ENCODE results near the gene CACNB2.

CACNB2 gene

DNA sequence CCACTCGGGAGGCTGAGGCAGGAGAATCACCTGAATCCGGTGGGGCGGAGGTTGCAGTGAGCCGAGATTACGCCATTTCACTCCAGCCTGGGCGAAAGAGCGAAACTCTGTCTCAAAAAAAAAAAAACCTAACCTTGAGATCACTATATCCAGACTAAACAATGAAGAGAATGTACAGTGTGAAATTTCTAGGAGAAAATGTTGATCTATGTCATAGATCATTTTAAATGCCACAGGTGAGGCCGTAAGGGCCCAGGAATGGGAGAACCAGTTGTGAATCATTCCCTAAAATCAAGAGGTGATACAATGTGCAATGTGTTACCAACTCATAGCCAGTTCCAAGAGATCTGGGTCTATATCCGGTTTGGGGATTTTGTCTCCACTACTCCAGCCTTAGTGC lies 158.0 kb downstream of the CACNB2 start:
- Histone ChIP-seq H3K4me1 (ENCODE audit: control insufficient read depth, insufficient read depth, low read length) (no peaks in the 10 kb centered on the region), H3K27ac (ENCODE audit: insufficient read depth, low read depth, low read length, poor library complexity, severe bottlenecking) (no peak overlapping the region), H3K9me3 (ENCODE audit: control insufficient read depth, low read length) (no peaks in the 10 kb centered on the region), H3K4me3 (ENCODE audit: insufficient read depth, low read depth, low read length) (no peak overlapping the region), H3K36me3 (ENCODE audit: control insufficient read depth, insufficient read depth, low read length) (no peaks in the 10 kb centered on the region), H3K27me3 (ENCODE audit: control insufficient read depth, insufficient read depth, low read length, poor library complexity, severe bottlenecking) (no peaks in the 10 kb centered on the region)
- 94 to 95% methylated on average over 9 of the region's 9 CpGs for WGBS, 2 experiments

DNA sequence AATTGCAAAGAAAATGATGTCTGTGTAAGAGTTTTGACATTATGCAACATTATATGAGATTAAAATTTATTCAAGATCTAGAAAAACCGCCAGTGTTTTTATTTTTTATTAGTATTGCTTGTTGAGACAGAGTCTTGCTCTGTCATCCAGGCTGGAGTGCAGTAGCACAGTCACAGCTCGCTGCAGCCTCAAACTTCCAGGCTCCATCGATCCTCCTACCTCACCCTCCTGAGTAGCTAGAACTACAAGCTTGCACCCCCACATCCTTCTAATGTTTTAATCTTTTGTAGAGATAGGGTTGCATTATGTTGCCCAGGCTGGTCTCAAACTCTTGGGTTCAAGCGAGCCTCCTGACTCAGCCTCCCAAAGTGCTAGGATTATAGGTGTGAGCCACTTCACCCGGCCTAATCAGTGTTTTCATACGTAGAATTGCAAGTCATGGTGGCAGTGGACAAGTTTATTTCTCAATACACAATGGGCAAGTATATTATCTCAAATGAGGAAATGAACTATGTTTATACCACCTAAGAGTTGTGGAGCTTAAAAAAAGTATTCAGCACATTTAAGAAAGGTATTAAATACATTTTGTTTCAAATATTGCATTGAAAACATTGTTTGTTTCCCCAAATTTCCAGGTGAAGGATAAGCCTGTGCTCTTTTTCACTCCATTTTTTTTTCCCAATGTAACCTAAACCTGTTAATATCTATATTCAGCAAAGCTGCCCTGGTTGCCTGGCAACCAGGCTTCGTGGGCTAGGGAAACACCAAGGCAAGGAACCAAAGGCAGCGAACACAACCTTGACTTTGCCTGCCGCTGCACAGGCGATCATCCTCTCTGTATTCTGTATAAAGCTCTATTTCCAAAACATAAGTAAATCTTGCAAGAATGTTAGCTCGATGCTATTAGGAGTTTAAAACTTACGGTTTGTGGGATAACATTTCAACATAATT lies 163.9 kb downstream of the CACNB2 start:
- H3K36me3 ChIP-seq (ENCODE audit: control insufficient read depth, insufficient read depth, low read length) = no peaks in the 10 kb centered on the region
- H3K9me3 ChIP-seq (ENCODE audit: control insufficient read depth, low read length) = no peaks in the 10 kb centered on the region
- no peak overlapping the region for H3K27ac ChIP-seq (ENCODE audit: insufficient read depth, low read depth, low read length, poor library complexity, severe bottlenecking)
- WGBS, 2 experiments = 84 to 90% methylated on average over 11 to 12 of the region's 12 CpGs
- no peak overlapping the region for H3K4me3 ChIP-seq (ENCODE audit: insufficient read depth, low read depth, low read length)
- H3K4me1 ChIP-seq (ENCODE audit: control insufficient read depth, insufficient read depth, low read length) = no peaks in the 10 kb centered on the region
- H3K27me3 ChIP-seq (ENCODE audit: control insufficient read depth, insufficient read depth, low read length, poor library complexity, severe bottlenecking) = no peaks in the 10 kb centered on the region

DNA sequence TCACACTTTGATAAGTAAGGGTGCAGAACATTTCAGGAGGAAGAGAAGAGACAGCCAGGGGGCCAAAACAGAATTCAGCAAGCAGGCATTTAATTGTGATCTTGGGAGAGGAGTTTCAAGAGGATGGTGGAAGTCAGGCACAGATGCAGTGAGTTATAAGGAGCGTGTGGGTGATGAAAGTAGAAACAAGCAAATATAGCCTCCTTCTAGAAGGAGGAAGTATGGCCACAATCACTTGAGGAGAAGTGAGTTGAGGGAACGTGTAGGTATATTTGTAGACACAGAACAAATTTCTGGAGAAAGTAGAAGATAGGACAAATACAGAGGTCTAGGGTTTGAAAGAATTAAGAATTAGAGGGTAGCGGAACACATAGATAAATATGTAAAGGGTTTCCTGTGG lies 165.8 kb downstream of the CACNB2 start:
- WGBS, 2 experiments = 92 to 94% methylated on average over 3 of the region's 3 CpGs
- no peak overlapping the region for H3K4me3 ChIP-seq (ENCODE audit: insufficient read depth, low read depth, low read length)
- H3K27me3 ChIP-seq (ENCODE audit: control insufficient read depth, insufficient read depth, low read length, poor library complexity, severe bottlenecking) = no peaks in the 10 kb centered on the region
- no peaks in the 10 kb centered on the region for H3K36me3 ChIP-seq (ENCODE audit: control insufficient read depth, insufficient read depth, low read length)
- H3K27ac ChIP-seq (ENCODE audit: insufficient read depth, low read depth, low read length, poor library complexity, severe bottlenecking) = no peak overlapping the region
- no peaks in the 10 kb centered on the region for H3K9me3 ChIP-seq (ENCODE audit: control insufficient read depth, low read length)
- H3K4me1 ChIP-seq (ENCODE audit: control insufficient read depth, insufficient read depth, low read length) = no peaks in the 10 kb centered on the region

GRCh38 chr10:18308600-18308999 lies 168.4 kb downstream of the CACNB2 start:
- no peaks in the 10 kb centered on the region for H3K4me1 ChIP-seq (ENCODE audit: control insufficient read depth, insufficient read depth, low read length)
- H3K9me3 ChIP-seq (ENCODE audit: control insufficient read depth, low read length) = no peaks in the 10 kb centered on the region
- no peak overlapping the region for H3K27ac ChIP-seq (ENCODE audit: insufficient read depth, low read depth, low read length, poor library complexity, severe bottlenecking)
- no peaks in the 10 kb centered on the region for H3K27me3 ChIP-seq (ENCODE audit: control insufficient read depth, insufficient read depth, low read length, poor library complexity, severe bottlenecking)
- WGBS, 2 experiments = 91 to 96% methylated on average over 3 of the region's 3 CpGs
- no peak overlapping the region for H3K4me3 ChIP-seq (ENCODE audit: insufficient read depth, low read depth, low read length)
- no peaks in the 10 kb centered on the region for H3K36me3 ChIP-seq (ENCODE audit: control insufficient read depth, insufficient read depth, low read length)

GRCh38 chr10:18310761-18311160 lies 170.5 kb downstream of the CACNB2 start:
- no peak overlapping the region for H3K27ac ChIP-seq (ENCODE audit: insufficient read depth, low read depth, low read length, poor library complexity, severe bottlenecking)
- 90 to 91% methylated on average over 2 of the region's 2 CpGs for WGBS, 2 experiments
- no peaks in the 10 kb centered on the region for H3K9me3 ChIP-seq (ENCODE audit: control insufficient read depth, low read length)
- H3K4me3 ChIP-seq (ENCODE audit: insufficient read depth, low read depth, low read length) = no peak overlapping the region
- H3K36me3 ChIP-seq (ENCODE audit: control insufficient read depth, insufficient read depth, low read length) = no peaks in the 10 kb centered on the region
- H3K4me1 ChIP-seq (ENCODE audit: control insufficient read depth, insufficient read depth, low read length) = no peaks in the 10 kb centered on the region
- H3K27me3 ChIP-seq (ENCODE audit: control insufficient read depth, insufficient read depth, low read length, poor library complexity, severe bottlenecking) = no peaks in the 10 kb centered on the region

DNA sequence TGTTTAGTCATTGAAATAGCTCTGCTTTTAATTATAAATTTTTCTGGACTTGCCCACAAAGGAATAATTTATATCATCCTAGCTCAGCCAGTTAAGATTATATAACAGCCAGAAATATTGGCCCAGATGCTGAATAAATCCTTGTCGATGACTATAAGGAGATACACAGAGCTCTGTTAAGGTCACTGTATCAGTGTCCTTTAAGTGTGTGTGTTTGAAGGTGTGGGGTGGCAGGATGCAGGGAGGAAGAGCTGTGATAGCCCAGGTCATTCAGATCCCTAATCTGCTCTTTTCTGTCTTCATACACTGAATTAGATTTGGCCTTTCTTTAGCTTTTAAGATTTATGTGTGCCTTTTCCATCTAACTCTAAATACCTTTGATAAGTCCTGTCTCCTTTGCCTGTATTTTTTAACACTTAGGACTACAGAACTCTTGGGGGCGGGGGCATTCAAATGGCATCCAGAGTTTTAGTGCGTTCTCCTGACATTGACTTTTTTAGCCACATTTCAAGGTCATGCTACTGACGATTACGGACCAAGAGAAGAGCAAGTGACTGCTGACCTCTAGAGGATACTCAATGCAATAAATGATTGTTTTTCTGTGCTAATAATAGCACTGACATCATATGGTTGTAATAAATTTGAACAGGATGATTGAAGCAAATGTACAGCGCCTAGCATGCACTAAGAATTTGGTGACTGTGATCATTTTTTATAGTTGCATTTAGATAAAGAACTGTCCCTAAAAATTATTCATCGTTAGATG lies 172.3 kb downstream of the CACNB2 start:
- Histone ChIP-seq H3K4me3 (ENCODE audit: insufficient read depth, low read depth, low read length) (no peak overlapping the region), H3K27me3 (ENCODE audit: control insufficient read depth, insufficient read depth, low read length, poor library complexity, severe bottlenecking) (no peaks in the 10 kb centered on the region), H3K9me3 (ENCODE audit: control insufficient read depth, low read length) (no peaks in the 10 kb centered on the region), H3K4me1 (ENCODE audit: control insufficient read depth, insufficient read depth, low read length) (no peaks in the 10 kb centered on the region), H3K27ac (ENCODE audit: insufficient read depth, low read depth, low read length, poor library complexity, severe bottlenecking) (no peak overlapping the region), H3K36me3 (ENCODE audit: control insufficient read depth, insufficient read depth, low read length) (no peaks in the 10 kb centered on the region)
- WGBS, 2 experiments = 37 to 56% methylated on average over 5 to 7 of the region's 7 CpGs

DNA sequence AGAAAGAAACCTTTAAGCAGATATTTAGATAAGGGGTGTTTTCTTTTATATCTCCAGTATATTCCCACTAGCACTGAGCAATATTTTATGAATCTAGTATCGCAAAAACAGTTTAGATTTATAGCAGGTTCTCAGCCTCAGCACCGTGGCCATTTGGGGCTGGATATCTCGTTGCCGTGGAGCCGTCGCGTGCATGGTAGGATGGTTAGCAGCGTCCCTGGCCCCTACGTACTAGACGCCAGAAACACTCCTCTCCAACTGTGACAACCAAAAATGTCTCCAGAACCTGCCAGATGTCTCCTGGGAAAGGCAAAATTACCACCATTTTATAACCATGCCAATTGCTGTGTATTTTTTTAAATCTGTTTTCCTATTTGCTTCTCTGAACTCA lies 172.9 kb downstream of the CACNB2 start:
- 90 to 92% methylated on average over 10 of the region's 10 CpGs for WGBS, 2 experiments
- no peaks in the 10 kb centered on the region for H3K9me3 ChIP-seq (ENCODE audit: control insufficient read depth, low read length)
- no peaks in the 10 kb centered on the region for H3K36me3 ChIP-seq (ENCODE audit: control insufficient read depth, insufficient read depth, low read length)
- no peaks in the 10 kb centered on the region for H3K27me3 ChIP-seq (ENCODE audit: control insufficient read depth, insufficient read depth, low read length, poor library complexity, severe bottlenecking)
- no peaks in the 10 kb centered on the region for H3K4me1 ChIP-seq (ENCODE audit: control insufficient read depth, insufficient read depth, low read length)
- H3K27ac ChIP-seq (ENCODE audit: insufficient read depth, low read depth, low read length, poor library complexity, severe bottlenecking) = no peak overlapping the region
- no peak overlapping the region for H3K4me3 ChIP-seq (ENCODE audit: insufficient read depth, low read depth, low read length)

- H3K4me1 ChIP-seq (ENCODE audit: control insufficient read depth, insufficient read depth, low read length) = no peaks in the 10 kb centered on the region
These were observed 173.4 kb downstream of the CACNB2 start for GRCh38 chr10:18313626-18314025.

GRCh38 chr10:18319628-18320027 lies 179.4 kb downstream of the CACNB2 start:
- H3K36me3 ChIP-seq (ENCODE audit: control insufficient read depth, insufficient read depth, low read length) = no peaks in the 10 kb centered on the region
- H3K27ac ChIP-seq (ENCODE audit: insufficient read depth, low read depth, low read length, poor library complexity, severe bottlenecking) = no peak overlapping the region
- H3K27me3 ChIP-seq (ENCODE audit: control insufficient read depth, insufficient read depth, low read length, poor library complexity, severe bottlenecking) = no peaks in the 10 kb centered on the region
- WGBS, 2 experiments = 90 to 96% methylated on average over 3 of the region's 3 CpGs
- no peaks in the 10 kb centered on the region for H3K9me3 ChIP-seq (ENCODE audit: control insufficient read depth, low read length)
- H3K4me1 ChIP-seq (ENCODE audit: control insufficient read depth, insufficient read depth, low read length) = no peaks in the 10 kb centered on the region
- no peak overlapping the region for H3K4me3 ChIP-seq (ENCODE audit: insufficient read depth, low read depth, low read length)

More at GRCh38 chr10:18313626-18314025, 173.4 kb downstream of the CACNB2 start:
- Histone ChIP-seq H3K36me3 (ENCODE audit: control insufficient read depth, insufficient read depth, low read length) (no peaks in the 10 kb centered on the region), H3K27me3 (ENCODE audit: control insufficient read depth, insufficient read depth, low read length, poor library complexity, severe bottlenecking) (no peaks in the 10 kb centered on the region), H3K4me3 (ENCODE audit: insufficient read depth, low read depth, low read length) (no peak overlapping the region), H3K27ac (ENCODE audit: insufficient read depth, low read depth, low read length, poor library complexity, severe bottlenecking) (no peak overlapping the region), H3K9me3 (ENCODE audit: control insufficient read depth, low read length) (no peaks in the 10 kb centered on the region)
- WGBS, 2 experiments = 92 to 94% methylated on average over 5 to 6 of the region's 6 CpGs

DNA sequence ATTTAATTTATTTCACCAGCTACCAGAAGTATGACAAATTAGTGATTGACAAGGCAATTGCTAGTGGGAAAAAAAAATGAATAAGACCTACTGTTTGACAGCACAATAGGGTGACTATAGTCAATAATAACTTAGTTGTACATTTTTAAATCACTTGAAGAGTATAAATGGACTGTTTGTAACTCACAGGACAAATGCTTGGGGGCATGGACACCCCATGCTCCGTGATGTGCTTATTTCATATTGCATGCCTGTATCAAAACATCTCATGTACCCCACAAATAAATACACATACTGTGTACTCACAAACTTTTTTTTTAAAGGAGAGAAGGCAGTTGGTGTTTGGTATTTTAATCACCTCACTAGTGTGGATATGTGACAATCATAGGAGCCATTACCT lies 181.1 kb downstream of the CACNB2 start:
- H3K9me3 ChIP-seq (ENCODE audit: control insufficient read depth, low read length) = no peaks in the 10 kb centered on the region
- H3K4me1 ChIP-seq (ENCODE audit: control insufficient read depth, insufficient read depth, low read length) = no peaks in the 10 kb centered on the region
- H3K27me3 ChIP-seq (ENCODE audit: control insufficient read depth, insufficient read depth, low read length, poor library complexity, severe bottlenecking) = no peaks in the 10 kb centered on the region
- no peak overlapping the region for H3K4me3 ChIP-seq (ENCODE audit: insufficient read depth, low read depth, low read length)
- 89 to 93% methylated on average over 1 of the region's 1 CpG for WGBS, 2 experiments
- no peaks in the 10 kb centered on the region for H3K36me3 ChIP-seq (ENCODE audit: control insufficient read depth, insufficient read depth, low read length)
- no peak overlapping the region for H3K27ac ChIP-seq (ENCODE audit: insufficient read depth, low read depth, low read length, poor library complexity, severe bottlenecking)
